SK-N-SH treated with all-trans-retinoic acid at 6 μM for 48 hours (cell line): Measurements from ENCODE around the gene POLE.

ENCODE experiments used
- ATAC-seq: fragments of 200-7000 bp; cut with Tn5 transposase; 3 replicates; pipeline ENCODE4 v1.9.1; 2020; ENCODE audit warnings: mild to moderate bottlenecking, moderate library complexity
- ARNTL ChIP-seq: fragments of 450-650 bp; formaldehyde crosslinking; IDR thresholded peaks from 2 replicates; pipeline ENCODE4 v1.5.0; 2020; ENCODE audit warnings: low read depth, mild to moderate bottlenecking, moderate library complexity, borderline replicate concordance
- CREB5 ChIP-seq: fragments of 250-450 bp; sonication (Bioruptor Pico); IDR thresholded peaks from 2 replicates; pipeline ENCODE4 v1.5.1; 2020; ENCODE audit warnings: low read depth, mild to moderate bottlenecking, moderate library complexity
- CSDC2 ChIP-seq: fragments of 250-450 bp; sonication (Bioruptor Pico); IDR thresholded peaks from 2 replicates; pipeline ENCODE4 v1.5.0; 2020; ENCODE audit warnings: mild to moderate bottlenecking, moderate library complexity
- CSRNP3 ChIP-seq: fragments of 250-450 bp; sonication (Bioruptor Pico); IDR thresholded peaks from 2 replicates; pipeline ENCODE4 v1.5.1; 2021; ENCODE audit warnings: mild to moderate bottlenecking, moderate library complexity
- ESRRG ChIP-seq: fragments of 250-450 bp; sonication (Bioruptor Pico); IDR thresholded peaks from 2 replicates; pipeline ENCODE4 v1.6.1; 2021; ENCODE audit warnings: mild to moderate bottlenecking
- GLIS3 ChIP-seq: fragments of 250-450 bp; sonication (Bioruptor Pico); IDR thresholded peaks from 2 replicates; pipeline ENCODE4 v1.5.0; 2020; ENCODE audit warnings: mild to moderate bottlenecking, moderate library complexity
- ISL1 ChIP-seq: fragments of 250-450 bp; sonication (Bioruptor Pico); IDR thresholded peaks from 2 replicates; pipeline ENCODE4 v2.1.2; 2022; ENCODE audit warnings: mild to moderate bottlenecking, moderate library complexity
- OSR1 ChIP-seq: fragments of 250-450 bp; sonication (Bioruptor Pico); IDR thresholded peaks from 2 replicates; pipeline ENCODE4 v1.8.0; 2022; ENCODE audit warnings: moderate library complexity, mild to moderate bottlenecking, inconsistent platforms
- PPARA ChIP-seq: fragments of 250-450 bp; sonication (Bioruptor Pico); IDR thresholded peaks from 2 replicates; pipeline ENCODE4 v1.5.0; 2020; ENCODE audit warnings: mild to moderate bottlenecking, borderline replicate concordance
- RARB ChIP-seq: fragments of 250-450 bp; sonication (Bioruptor Pico); IDR thresholded peaks from 2 replicates; pipeline ENCODE4 v1.8.0; 2021; ENCODE audit warnings: mild to moderate bottlenecking, moderate library complexity
- SNAI2 ChIP-seq: fragments of 250-450 bp; sonication (Bioruptor Pico); IDR thresholded peaks from 2 replicates; pipeline ENCODE4 v1.5.0; 2020; ENCODE audit warnings: mild to moderate bottlenecking, moderate library complexity
- TCF4 ChIP-seq: fragments of 250-450 bp; sonication (Bioruptor Pico); IDR thresholded peaks from 2 replicates; pipeline ENCODE4 v1.8.0; 2021; ENCODE audit warnings: mild to moderate bottlenecking, moderate library complexity, borderline replicate concordance
- TOX ChIP-seq: fragments of 250-450 bp; sonication (Bioruptor Pico); IDR thresholded peaks from 2 replicates; pipeline ENCODE4 v1.8.0; 2021; ENCODE audit warnings: mild to moderate bottlenecking, moderate library complexity, borderline replicate concordance
- ZC3H10 ChIP-seq: fragments of 250-450 bp; sonication (Bioruptor Pico); IDR thresholded peaks from 2 replicates; pipeline ENCODE4 v1.5.1; 2021; ENCODE audit warnings: mild to moderate bottlenecking, moderate library complexity
- ZFP3 ChIP-seq: fragments of 250-450 bp; sonication (Bioruptor Pico); IDR thresholded peaks from 2 replicates; pipeline ENCODE4 v1.5.0; 2020; ENCODE audit warnings: mild to moderate bottlenecking, moderate library complexity
- ZFP30 ChIP-seq: fragments of 450-650 bp; formaldehyde crosslinking; IDR thresholded peaks from 2 replicates; pipeline ENCODE4 v1.5.0; 2022; ENCODE audit warnings: mild to moderate bottlenecking, moderate library complexity
- ZNF565 ChIP-seq: fragments of 450-650 bp; formaldehyde crosslinking; conservative IDR thresholded peaks from 2 replicates; pipeline ENCODE4 v1.5.0; 2020; ENCODE audit warnings: low read depth, mild to moderate bottlenecking, moderate library complexity
- ZNF8 ChIP-seq: fragments of 450-650 bp; formaldehyde crosslinking; IDR thresholded peaks from 2 replicates; pipeline ENCODE4 v1.5.0; 2020; ENCODE audit warnings: mild to moderate bottlenecking, moderate library complexity
- TF ChIP-seq, protein P1 (sequence below): fragments of 250-450 bp; sonication (Bioruptor Pico); IDR thresholded peaks from 2 replicates; pipeline ENCODE4 v1.8.0; 2021; ENCODE audit warnings: low read depth, mild to moderate bottlenecking, moderate library complexity, borderline replicate concordance
- TF ChIP-seq, protein P2 (sequence below): fragments of 250-450 bp; sonication (Bioruptor Pico); IDR thresholded peaks from 2 replicates; pipeline ENCODE4 v1.5.0; 2020; ENCODE audit warnings: mild to moderate bottlenecking, moderate library complexity
- TF ChIP-seq, protein P3 (sequence below): fragments of 250-450 bp; sonication (Bioruptor Pico); IDR thresholded peaks from 2 replicates; pipeline ENCODE4 v1.8.0; 2020; ENCODE audit warnings: mild to moderate bottlenecking, moderate library complexity, borderline replicate concordance

POLE gene

DNA sequence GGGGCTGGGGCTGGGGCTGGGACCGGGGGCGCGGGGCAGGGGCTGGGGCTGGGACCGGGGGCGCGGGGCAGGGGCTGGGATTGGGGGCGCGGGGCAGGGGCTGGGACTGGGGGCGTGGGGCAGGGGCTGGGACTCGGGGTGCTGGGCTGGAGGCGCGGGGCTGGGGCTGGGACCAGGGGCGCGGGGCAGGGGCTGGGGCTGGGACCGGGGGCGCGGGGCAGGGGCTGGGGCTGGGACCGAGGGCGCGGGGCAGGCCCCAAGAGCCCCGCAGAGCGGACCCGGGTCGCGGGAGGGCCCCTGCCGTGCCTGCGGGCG, 68.1 kb downstream of the POLE start:
- ATAC-seq, result no peak
- TF ChIP-seq CSDC2 (CRISPR knock-in tag), result no peak
- no peak for TF ChIP-seq ESRRG (CRISPR knock-in tag)
- TF ChIP-seq, protein P1, sequence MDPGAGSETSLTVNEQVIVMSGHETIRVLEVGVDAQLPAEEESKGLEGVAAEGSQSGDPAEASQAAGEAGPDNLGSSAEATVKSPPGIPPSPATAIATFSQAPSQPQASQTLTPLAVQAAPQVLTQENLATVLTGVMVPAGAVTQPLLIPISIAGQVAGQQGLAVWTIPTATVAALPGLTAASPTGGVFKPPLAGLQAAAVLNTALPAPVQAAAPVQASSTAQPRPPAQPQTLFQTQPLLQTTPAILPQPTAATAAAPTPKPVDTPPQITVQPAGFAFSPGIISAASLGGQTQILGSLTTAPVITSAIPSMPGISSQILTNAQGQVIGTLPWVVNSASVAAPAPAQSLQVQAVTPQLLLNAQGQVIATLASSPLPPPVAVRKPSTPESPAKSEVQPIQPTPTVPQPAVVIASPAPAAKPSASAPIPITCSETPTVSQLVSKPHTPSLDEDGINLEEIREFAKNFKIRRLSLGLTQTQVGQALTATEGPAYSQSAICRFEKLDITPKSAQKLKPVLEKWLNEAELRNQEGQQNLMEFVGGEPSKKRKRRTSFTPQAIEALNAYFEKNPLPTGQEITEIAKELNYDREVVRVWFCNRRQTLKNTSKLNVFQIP (CRISPR knock-in tag), result no peak
- TF ChIP-seq CREB5 (CRISPR knock-in tag), result no peak
- no peak for TF ChIP-seq ZNF565 (CRISPR knock-in tag)
- no peak for TF ChIP-seq ISL1
- no peak for TF ChIP-seq ZNF8 (CRISPR knock-in tag)
- TF ChIP-seq, protein P2, sequence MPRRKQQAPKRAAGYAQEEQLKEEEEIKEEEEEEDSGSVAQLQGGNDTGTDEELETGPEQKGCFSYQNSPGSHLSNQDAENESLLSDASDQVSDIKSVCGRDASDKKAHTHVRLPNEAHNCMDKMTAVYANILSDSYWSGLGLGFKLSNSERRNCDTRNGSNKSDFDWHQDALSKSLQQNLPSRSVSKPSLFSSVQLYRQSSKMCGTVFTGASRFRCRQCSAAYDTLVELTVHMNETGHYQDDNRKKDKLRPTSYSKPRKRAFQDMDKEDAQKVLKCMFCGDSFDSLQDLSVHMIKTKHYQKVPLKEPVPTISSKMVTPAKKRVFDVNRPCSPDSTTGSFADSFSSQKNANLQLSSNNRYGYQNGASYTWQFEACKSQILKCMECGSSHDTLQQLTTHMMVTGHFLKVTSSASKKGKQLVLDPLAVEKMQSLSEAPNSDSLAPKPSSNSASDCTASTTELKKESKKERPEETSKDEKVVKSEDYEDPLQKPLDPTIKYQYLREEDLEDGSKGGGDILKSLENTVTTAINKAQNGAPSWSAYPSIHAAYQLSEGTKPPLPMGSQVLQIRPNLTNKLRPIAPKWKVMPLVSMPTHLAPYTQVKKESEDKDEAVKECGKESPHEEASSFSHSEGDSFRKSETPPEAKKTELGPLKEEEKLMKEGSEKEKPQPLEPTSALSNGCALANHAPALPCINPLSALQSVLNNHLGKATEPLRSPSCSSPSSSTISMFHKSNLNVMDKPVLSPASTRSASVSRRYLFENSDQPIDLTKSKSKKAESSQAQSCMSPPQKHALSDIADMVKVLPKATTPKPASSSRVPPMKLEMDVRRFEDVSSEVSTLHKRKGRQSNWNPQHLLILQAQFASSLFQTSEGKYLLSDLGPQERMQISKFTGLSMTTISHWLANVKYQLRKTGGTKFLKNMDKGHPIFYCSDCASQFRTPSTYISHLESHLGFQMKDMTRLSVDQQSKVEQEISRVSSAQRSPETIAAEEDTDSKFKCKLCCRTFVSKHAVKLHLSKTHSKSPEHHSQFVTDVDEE, result no peak
- no peak for TF ChIP-seq GLIS3
- no peak for TF ChIP-seq RARB (CRISPR knock-in tag)
- no peak for TF ChIP-seq CSRNP3 (CRISPR knock-in tag)
- no peak for TF ChIP-seq PPARA (CRISPR knock-in tag)
- TF ChIP-seq ZFP3 (CRISPR knock-in tag), result no peak
- no peak for TF ChIP-seq ZC3H10
- TF ChIP-seq, protein P3, sequence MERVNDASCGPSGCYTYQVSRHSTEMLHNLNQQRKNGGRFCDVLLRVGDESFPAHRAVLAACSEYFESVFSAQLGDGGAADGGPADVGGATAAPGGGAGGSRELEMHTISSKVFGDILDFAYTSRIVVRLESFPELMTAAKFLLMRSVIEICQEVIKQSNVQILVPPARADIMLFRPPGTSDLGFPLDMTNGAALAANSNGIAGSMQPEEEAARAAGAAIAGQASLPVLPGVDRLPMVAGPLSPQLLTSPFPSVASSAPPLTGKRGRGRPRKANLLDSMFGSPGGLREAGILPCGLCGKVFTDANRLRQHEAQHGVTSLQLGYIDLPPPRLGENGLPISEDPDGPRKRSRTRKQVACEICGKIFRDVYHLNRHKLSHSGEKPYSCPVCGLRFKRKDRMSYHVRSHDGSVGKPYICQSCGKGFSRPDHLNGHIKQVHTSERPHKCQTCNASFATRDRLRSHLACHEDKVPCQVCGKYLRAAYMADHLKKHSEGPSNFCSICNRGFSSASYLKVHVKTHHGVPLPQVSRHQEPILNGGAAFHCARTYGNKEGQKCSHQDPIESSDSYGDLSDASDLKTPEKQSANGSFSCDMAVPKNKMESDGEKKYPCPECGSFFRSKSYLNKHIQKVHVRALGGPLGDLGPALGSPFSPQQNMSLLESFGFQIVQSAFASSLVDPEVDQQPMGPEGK (CRISPR knock-in tag), result no peak
- TF ChIP-seq TOX (CRISPR knock-in tag), result no peak
- TF ChIP-seq SNAI2 (CRISPR knock-in tag), result no peak

DNA sequence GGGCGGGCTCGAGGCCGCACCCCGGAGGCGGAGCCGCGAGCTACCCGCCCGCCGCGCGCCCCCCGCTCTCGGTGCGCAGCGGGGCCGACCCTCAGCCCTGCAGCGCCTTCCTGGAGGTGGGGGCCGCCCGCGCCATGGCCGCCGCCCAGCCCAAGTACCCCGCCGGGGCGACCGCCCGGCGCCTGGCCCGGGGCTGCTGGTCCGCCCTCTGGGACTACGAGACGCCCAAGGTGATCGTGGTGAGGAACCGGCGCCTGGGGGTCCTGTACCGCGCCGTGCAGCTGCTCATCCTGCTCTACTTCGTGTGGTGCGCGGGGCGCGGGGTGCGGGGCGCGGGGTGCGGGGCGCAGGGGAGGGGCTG, 68.5 kb downstream of the POLE start, which contains the start of gene P2RX2:
Gene P2RX2 (plus strand): TSS at position 94 of the 361 bp plus-strand sequence. CDS start 41 bp downstream, at position 135.
- TF ChIP-seq CREB5 (CRISPR knock-in tag) (no peak), CSRNP3 (CRISPR knock-in tag) (no peak), ZFP30 (no peak), CSDC2 (CRISPR knock-in tag) (no peak), TCF4 (CRISPR knock-in tag) (no peak), SNAI2 (CRISPR knock-in tag) (no peak), ARNTL (CRISPR knock-in tag) (no peak), ESRRG (CRISPR knock-in tag) (no peak), PPARA (CRISPR knock-in tag) (no peak), OSR1 (CRISPR knock-in tag) (no peak), ZNF565 (CRISPR knock-in tag) (no peak)
- no peak for ATAC-seq
